NCI-H446 treated with DMSO at 0.1 percent for 48 hours (cell line): Measurements from ENCODE around the gene ZFYVE28.
"Not testable (repeated sequence)": the region's sequence is repeated elsewhere in the genome, so short reads cannot be mapped to it uniquely, and the experiment has no call there.

ENCODE experiments used
- DNase-seq: peaks from one replicate; lab custom pipeline; 2025; lab: John Stamatoyannopoulos, UW

Gene ZFYVE28

GRCh38 chr4:2417765-2418649, at the start of gene ZFYVE28:
TSS of gene ZFYVE28 (minus strand) at chr4:2418645. CDS start at chr4:2418323, 322 bp downstream.
- no peak for DNase-seq

- not testable (repeated sequence) for DNase-seq
These were observed 47.1 kb upstream of the ZFYVE28 start for GRCh38 chr4:2465544-2465943.

GRCh38 chr4:2465032-2465431, 46.6 kb upstream of the ZFYVE28 start:
- no peak for DNase-seq

GRCh38 chr4:2462992-2463762, 44.7 kb upstream of the ZFYVE28 start:
- DNase-seq, result no peak

- no peak for DNase-seq
These were observed 44.0 kb upstream of the ZFYVE28 start for GRCh38 chr4:2462218-2462991.

- DNase-seq, result no peak
These were observed 43.0 kb upstream of the ZFYVE28 start for GRCh38 chr4:2461246-2461960.

GRCh38 chr4:2459589-2460349, 41.3 kb upstream of the ZFYVE28 start:
- DNase-seq, result no peak

GRCh38 chr4:2458546-2459491, 40.4 kb upstream of the ZFYVE28 start:
- no peak for DNase-seq

- DNase-seq, result no peak
These were observed 39.2 kb upstream of the ZFYVE28 start for GRCh38 chr4:2457481-2458295.

- no peak for DNase-seq
These were observed 33.7 kb upstream of the ZFYVE28 start for GRCh38 chr4:2451821-2452785.

GRCh38 chr4:2451036-2451520, 32.6 kb upstream of the ZFYVE28 start:
- no peak for DNase-seq

GRCh38 chr4:2450394-2451035, 32.1 kb upstream of the ZFYVE28 start:
- DNase-seq, result no peak

GRCh38 chr4:2449511-2450392, 31.3 kb upstream of the ZFYVE28 start:
- DNase-seq, result no peak

- no peak for DNase-seq
These were observed 30.6 kb upstream of the ZFYVE28 start for GRCh38 chr4:2449051-2449450.

GRCh38 chr4:2448589-2448988, 30.1 kb upstream of the ZFYVE28 start:
- no peak for DNase-seq
